Caco-2 (cell line): Measurements from ENCODE around the gene KIRREL3. TPM values are rescaled to one million over a fixed set of nuclear protein-coding genes. Genes with fewer than 3 reads are reported as not detected.

Experiments used
- BruUV-seq: library from RNA; stranded (reverse); fragments of 400-500 nt; replicated peaks from 2 replicates; lab custom pipeline; 2021; lab: Mats Ljungman, UMichigan
- CTCF ChIA-PET: fragments of 300-600 bp; sonication (Branson Sonifier 250); formaldehyde crosslinking; loops from one replicate; lab custom pipeline; 2022; ENCODE audit warnings: antibody characterized with exemption; lab: Charles Lee
- POLR2A ChIA-PET: fragments of 300-600 bp; sonication (Branson Sonifier 250); formaldehyde crosslinking; loops from one replicate; lab custom pipeline; 2022; ENCODE audit warnings: antibody characterized with exemption; lab: Charles Lee
- DNase-seq, 2 experiments: peaks; one replicate each; pipeline versions ENCODE4 v3.0.0 to v3.0.0-alpha.2; 2020 to 2022
- H3K27me3 ChIP-seq: replicated peaks from 2 replicates; pipeline ENCODE4 v1.6.0; 2011; ENCODE audit warnings: low read length; ENCODE audit not compliant: control insufficient read depth, insufficient read depth
- H3K36me3 ChIP-seq: 2 replicates; pipeline ENCODE4 v1.5.1; 2011; ENCODE audit warnings: low read length; ENCODE audit not compliant: control insufficient read depth, insufficient read depth
- H3K4me1 ChIP-seq: fragments of 250-450 bp; sonication (Bioruptor Pico); 2 replicates; pipeline ENCODE4 v1.5.1; 2020; ENCODE audit warnings: mild to moderate bottlenecking
- H3K4me3 ChIP-seq: 2 replicates; pipeline ENCODE4 v1.5.1; 2011; ENCODE audit warnings: low read depth, mild to moderate bottlenecking, control low read depth, low read length
- H3K9me3 ChIP-seq: fragments of 250-450 bp; sonication (Bioruptor Pico); 2 replicates; pipeline ENCODE4 v1.5.1; 2020; ENCODE audit warnings: mild to moderate bottlenecking, moderate library complexity
- H3K27ac Mint-ChIP-seq: one replicate; pipeline ENCODE4 v1.8.0; 2022; ENCODE audit warnings: mixed read lengths; ENCODE audit not compliant: unreplicated experiment
- H3K27me3 Mint-ChIP-seq: one replicate; pipeline ENCODE4 v1.8.0; 2022; ENCODE audit warnings: mixed read lengths; ENCODE audit not compliant: insufficient read depth, unreplicated experiment
- H3K36me3 Mint-ChIP-seq: one replicate; pipeline ENCODE4 v1.8.0; 2022; ENCODE audit warnings: mild to moderate bottlenecking, mixed read lengths; ENCODE audit not compliant: insufficient read depth, unreplicated experiment
- H3K4me1 Mint-ChIP-seq: one replicate; pipeline ENCODE4 v1.8.0; 2022; ENCODE audit warnings: low read depth, mixed read lengths; ENCODE audit not compliant: unreplicated experiment
- H3K4me3 Mint-ChIP-seq: one replicate; pipeline ENCODE4 v1.8.0; 2022; ENCODE audit warnings: mild to moderate bottlenecking, moderate library complexity, mixed read lengths; ENCODE audit not compliant: unreplicated experiment
- H3K9me3 Mint-ChIP-seq: one replicate; pipeline ENCODE4 v1.8.0; 2022; ENCODE audit warnings: mixed read lengths; ENCODE audit not compliant: unreplicated experiment
- intact Hi-C: fragments of 100-400 bp; cut with micrococcal nuclease; formaldehyde crosslinking; loops from one replicate; pipeline ENCODE4 v1.10.0; 2022; ENCODE audit not compliant: unreplicated experiment
- total RNA-seq: library from RNA; stranded (reverse); gene quantifications from 2 replicates; pipeline ENCODE4 v1.2.3, GENCODE V29; 2022
- TF ChIP-seq, protein P1 (sequence below), 2 experiments: fragments of 200-600 bp in 1 of 2; IDR thresholded peaks; 1 replicate in 1 of 2; 2 replicates in 1 of 2; pipeline versions ENCODE4 v1.5.1 to v1.8.0; 2011 to 2022; ENCODE audit warnings: antibody characterized with exemption in 1 of 2, control low read depth in 1 of 2, inconsistent platforms in 1 of 2, low read depth in 1 of 2, low read length in 1 of 2, mild to moderate bottlenecking in 1 of 2, moderate library complexity in 1 of 2; ENCODE audit not compliant: insufficient read depth in 1 of 2, severe bottlenecking in 1 of 2, unreplicated experiment in 1 of 2

KIRREL3 gene
- total RNA-seq, 1 experiment from 2014 or later = not detected

DNA sequence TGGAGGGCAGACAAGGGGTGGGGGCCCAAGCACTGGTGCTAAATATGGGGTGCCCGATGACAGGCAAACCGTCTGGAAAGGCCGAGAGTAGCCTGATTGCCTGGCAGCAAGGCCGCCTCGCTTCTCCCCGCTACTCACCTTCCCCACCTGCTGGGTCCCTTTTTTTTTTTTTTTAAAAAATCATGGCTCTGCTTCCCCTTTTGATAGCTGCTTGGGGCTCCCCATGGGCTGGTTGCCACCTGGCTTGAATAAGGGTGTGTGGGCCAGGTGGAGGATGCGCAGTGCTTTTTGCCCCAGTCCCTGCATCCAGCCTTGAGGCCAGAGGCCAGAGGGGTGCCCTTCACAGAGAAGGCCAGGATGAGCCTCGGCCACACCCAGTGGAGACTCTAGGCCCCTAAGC is 533.1 kb downstream of the KIRREL3 start:
- H3K4me3 Mint-ChIP-seq = no peak overlapping the region
- peaks cover 32% of the 10 kb centered on the region for H3K27me3 Mint-ChIP-seq
- no peak overlapping the region for H3K4me3 ChIP-seq
- H3K4me1 ChIP-seq = no peaks in the 10 kb centered on the region
- TF ChIP-seq, protein P1, sequence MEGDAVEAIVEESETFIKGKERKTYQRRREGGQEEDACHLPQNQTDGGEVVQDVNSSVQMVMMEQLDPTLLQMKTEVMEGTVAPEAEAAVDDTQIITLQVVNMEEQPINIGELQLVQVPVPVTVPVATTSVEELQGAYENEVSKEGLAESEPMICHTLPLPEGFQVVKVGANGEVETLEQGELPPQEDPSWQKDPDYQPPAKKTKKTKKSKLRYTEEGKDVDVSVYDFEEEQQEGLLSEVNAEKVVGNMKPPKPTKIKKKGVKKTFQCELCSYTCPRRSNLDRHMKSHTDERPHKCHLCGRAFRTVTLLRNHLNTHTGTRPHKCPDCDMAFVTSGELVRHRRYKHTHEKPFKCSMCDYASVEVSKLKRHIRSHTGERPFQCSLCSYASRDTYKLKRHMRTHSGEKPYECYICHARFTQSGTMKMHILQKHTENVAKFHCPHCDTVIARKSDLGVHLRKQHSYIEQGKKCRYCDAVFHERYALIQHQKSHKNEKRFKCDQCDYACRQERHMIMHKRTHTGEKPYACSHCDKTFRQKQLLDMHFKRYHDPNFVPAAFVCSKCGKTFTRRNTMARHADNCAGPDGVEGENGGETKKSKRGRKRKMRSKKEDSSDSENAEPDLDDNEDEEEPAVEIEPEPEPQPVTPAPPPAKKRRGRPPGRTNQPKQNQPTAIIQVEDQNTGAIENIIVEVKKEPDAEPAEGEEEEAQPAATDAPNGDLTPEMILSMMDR (IDR thresholded peaks at IDR 0.05; ENCODE audit: insufficient read depth in 1 of 2, low read depth in 1 of 2, low read length in 1 of 2, severe bottlenecking in 1 of 2, unreplicated experiment in 1 of 2) = no peak
- POLR2A ChIA-PET = interaction anchor here (0.6 kb wide), 1 partner anchor 1528 kb away, joined by 7 read pairs; no protein-coding TSS in a partner anchor
- H3K36me3 Mint-ChIP-seq = no peaks in the 10 kb centered on the region
- 0 out of 2 replicates have a peak, but pooled peaks cover 4% of the 10 kb centered on the region for H3K9me3 ChIP-seq
- H3K27ac Mint-ChIP-seq = no peak overlapping the region
- H3K36me3 ChIP-seq = no peaks in the 10 kb centered on the region
- intact Hi-C loops = no loop called here
- CTCF ChIA-PET = interaction anchor here (1.8 kb wide), 1 partner anchor 13 kb away, joined by 4 read pairs; no protein-coding TSS in a partner anchor
- no TSS peak for BruUV-seq
- peaks cover 7% of the 10 kb centered on the region for H3K27me3 ChIP-seq
- no peaks in the 10 kb centered on the region for H3K4me1 Mint-ChIP-seq
- peaks cover 11% of the 10 kb centered on the region for H3K9me3 Mint-ChIP-seq
- DNase-seq = no peak

DNA sequence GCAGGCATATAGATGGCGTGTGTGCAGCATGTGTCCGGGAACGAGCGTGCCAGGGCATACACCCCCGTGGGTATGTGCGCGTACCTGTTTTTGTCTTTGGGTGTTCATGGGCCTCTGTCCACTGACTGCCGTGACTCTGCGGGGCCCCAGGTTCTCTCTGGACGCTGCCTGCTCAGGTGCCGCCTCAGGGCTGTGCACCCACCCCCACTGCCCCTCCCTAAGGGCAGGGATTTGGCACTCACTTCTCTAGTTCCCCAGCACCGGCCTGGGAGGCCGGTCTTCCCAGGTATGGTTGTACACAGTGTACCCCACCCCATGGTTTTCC is 533.6 kb downstream of the KIRREL3 start:
- peaks cover 7% of the 10 kb centered on the region for H3K27me3 ChIP-seq
- intact Hi-C loops = no loop called here
- H3K4me1 Mint-ChIP-seq = no peaks in the 10 kb centered on the region
- ChIA-PET CTCF (interaction anchor here (0.8 kb wide), 1 partner anchor 14 kb away, joined by 3 read pairs; no protein-coding TSS in a partner anchor), POLR2A (no interaction called here)
- H3K36me3 Mint-ChIP-seq = no peaks in the 10 kb centered on the region
- no TSS peak for BruUV-seq
- H3K27me3 Mint-ChIP-seq = peaks cover 30% of the 10 kb centered on the region
- H3K9me3 ChIP-seq = 0 out of 2 replicates have a peak, but pooled peaks cover 4% of the 10 kb centered on the region
- H3K4me3 ChIP-seq = no peak overlapping the region
- TF ChIP-seq, protein P1 (IDR thresholded peaks at IDR 0.05; ENCODE audit: insufficient read depth in 1 of 2, low read depth in 1 of 2, low read length in 1 of 2, severe bottlenecking in 1 of 2, unreplicated experiment in 1 of 2) = no peak
- peaks cover 11% of the 10 kb centered on the region for H3K9me3 Mint-ChIP-seq
- DNase-seq = no peak
- no peak overlapping the region for H3K4me3 Mint-ChIP-seq
- no peak overlapping the region for H3K27ac Mint-ChIP-seq
- H3K4me1 ChIP-seq = no peaks in the 10 kb centered on the region
- no peaks in the 10 kb centered on the region for H3K36me3 ChIP-seq

DNA sequence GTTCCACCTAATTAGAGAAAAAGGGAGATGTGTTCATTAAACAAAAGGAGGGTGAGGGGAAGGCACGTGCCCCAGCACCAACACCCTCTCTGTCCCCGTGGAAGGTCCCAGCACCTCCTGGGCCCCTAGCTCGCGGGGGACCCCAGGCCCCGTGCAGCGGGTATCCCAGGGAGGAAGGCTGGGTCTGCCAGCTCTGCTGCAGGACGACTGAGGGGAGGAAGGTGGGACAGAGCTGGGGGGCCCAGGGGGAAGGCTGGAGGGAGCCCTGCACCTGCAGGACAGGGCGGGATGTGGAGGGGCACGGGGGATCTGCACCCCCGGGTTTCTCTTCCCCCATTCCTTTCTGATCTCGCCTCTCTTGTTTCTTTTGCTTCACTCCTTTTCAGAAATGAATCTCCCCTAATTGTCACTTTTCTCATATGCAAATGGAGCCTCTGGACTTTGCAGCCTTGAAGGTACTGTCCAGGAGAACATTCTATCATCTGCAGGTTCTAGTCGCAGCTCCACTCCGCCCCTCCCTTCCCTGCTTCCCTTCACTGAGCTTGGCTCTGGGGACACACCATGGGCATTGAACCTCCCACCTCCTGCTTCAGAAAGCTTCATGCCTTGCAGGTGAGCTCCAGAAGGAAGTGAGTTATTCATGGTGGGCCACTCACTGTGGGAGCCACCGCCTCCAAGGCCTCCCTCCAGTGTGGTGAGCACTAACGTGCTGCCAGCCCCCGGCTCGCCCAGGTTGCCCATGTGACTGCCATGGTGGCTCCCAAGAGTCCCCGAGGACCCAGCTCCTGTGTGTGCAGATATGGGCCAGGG is 534.1 kb downstream of the KIRREL3 start:
- BruUV-seq = no TSS peak
- Mint-ChIP-seq H3K4me3 (no peak overlapping the region), H3K27me3 (peaks cover 30% of the 10 kb centered on the region), H3K9me3 (peaks cover 11% of the 10 kb centered on the region), H3K4me1 (no peaks in the 10 kb centered on the region), H3K27ac (no peak overlapping the region), H3K36me3 (no peaks in the 10 kb centered on the region)
- ChIA-PET CTCF (interaction anchor here (0.5 to 0.8 kb wide), 2 partner anchors 14 to 92 kb away, joined by 3 read pairs; no protein-coding TSS in a partner anchor), POLR2A (no interaction called here)
- intact Hi-C loops = no loop called here
- Histone ChIP-seq H3K4me3 (no peak overlapping the region), H3K9me3 (0 out of 2 replicates have a peak, but pooled peaks cover 4% of the 10 kb centered on the region), H3K36me3 (no peaks in the 10 kb centered on the region), H3K27me3 (peaks cover 7% of the 10 kb centered on the region), H3K4me1 (no peaks in the 10 kb centered on the region)
- DNase-seq = no peak
- TF ChIP-seq, protein P1 (IDR thresholded peaks at IDR 0.05; ENCODE audit: insufficient read depth in 1 of 2, low read depth in 1 of 2, low read length in 1 of 2, severe bottlenecking in 1 of 2, unreplicated experiment in 1 of 2) = no peak
